Stimulated activated naive CD4-positive, alpha-beta T cell treated with Interleukin-2 at 50 U/mL for 16 hours (primary cell): ENCODE data around the gene CASK.
"Not testable (repeated sequence)": the region's sequence is repeated elsewhere in the genome, so short reads cannot be mapped to it uniquely, and the experiment has no call there.

ENCODE experiments used
- DNase-seq: peaks from one replicate; lab custom pipeline; 2025; lab: John Stamatoyannopoulos, UW

Gene CASK

GRCh38 chrX:41621222-41621723 is 302.1 kb downstream of the CASK start:
- DNase-seq: no peak

- DNase-seq: no peak
These were observed 304.1 kb downstream of the CASK start for GRCh38 chrX:41619221-41619620.

- DNase-seq: no peak
These were observed 306.4 kb downstream of the CASK start for GRCh38 chrX:41616935-41617334.

DNA sequence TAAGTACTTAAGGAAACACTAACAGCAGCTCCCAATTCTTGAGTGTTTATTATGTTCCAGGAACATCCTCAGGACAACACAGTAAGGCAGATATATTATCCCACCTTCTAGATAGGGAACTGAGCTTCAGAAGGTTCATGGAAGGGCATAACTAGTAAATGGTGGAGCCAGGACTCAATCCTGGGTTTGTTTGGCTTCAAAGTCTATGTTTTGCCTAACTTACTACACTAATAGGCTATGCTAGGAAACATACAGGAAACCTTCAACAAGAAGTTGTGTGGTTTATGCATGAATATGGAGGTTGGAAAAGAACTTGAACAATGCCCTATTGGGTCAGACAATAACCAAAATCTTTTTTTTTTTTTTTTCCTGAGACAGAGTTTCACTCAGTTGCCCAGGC is 307.1 kb downstream of the CASK start:
- no peak for DNase-seq

GRCh38 chrX:41608244-41608643 is 315.1 kb downstream of the CASK start:
- DNase-seq: no peak

GRCh38 chrX:41607264-41607832 is 316.0 kb downstream of the CASK start:
- no peak for DNase-seq

DNA sequence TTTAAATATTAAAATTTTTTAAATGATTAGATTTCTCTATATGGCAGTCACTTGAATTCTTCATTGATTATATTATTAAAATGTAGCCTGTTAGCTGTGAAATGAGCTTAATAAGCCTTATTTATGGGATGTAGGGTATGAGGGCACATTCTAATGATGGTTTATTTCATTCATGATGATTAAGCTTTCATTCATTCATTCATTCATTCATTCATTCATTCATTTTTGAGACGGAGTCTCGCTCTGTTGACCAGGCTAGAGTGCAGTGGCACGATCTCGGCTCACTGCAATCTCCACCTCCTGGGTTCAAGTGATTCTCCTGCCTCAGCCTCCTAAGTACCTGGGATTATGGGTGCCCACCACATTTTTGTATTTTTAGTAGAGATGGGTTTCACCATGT is 317.3 kb downstream of the CASK start:
- DNase-seq: not testable (repeated sequence)

DNA sequence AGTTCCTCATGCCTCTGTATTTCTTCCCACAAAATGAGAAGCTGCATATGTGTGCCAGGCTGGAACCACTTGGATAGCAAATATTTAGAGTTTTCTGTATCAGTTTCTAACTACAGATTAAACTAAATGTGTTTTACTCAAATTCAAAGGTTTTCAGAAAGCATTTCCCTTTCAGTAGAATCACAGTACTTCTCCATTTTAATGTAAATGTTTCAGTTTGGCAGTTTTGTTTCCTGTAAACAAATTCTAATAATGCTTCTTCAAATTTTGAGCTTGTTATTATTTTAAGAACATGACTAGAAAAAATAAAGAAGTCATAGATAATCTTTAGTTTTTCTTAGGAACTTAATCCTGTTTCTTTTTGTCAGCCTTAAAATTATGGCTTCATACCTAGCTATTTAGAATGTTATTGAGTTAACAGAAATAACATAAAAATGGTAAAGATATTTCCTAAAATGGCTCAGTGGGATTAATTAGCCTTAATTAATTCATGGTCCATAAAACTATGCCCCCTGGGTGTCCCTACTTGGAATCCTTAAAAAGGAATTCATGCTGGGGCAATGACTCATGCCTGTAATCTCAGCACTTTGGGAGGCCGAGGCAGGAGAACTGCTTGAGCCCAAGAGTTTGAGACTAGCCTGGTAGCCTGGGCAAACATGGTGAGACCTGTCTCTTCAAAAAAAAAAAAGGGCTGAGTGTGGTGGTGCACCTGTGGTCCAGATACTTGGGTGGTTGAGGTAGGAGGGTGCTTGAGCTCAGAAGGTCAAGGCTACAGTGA is 318.4 kb downstream of the CASK start:
- DNase-seq: no peak

GRCh38 chrX:41604177-41604576 is 319.2 kb downstream of the CASK start:
- DNase-seq: no peak

- DNase-seq: no peak
These were observed 319.8 kb downstream of the CASK start for GRCh38 chrX:41603596-41603995.

DNA sequence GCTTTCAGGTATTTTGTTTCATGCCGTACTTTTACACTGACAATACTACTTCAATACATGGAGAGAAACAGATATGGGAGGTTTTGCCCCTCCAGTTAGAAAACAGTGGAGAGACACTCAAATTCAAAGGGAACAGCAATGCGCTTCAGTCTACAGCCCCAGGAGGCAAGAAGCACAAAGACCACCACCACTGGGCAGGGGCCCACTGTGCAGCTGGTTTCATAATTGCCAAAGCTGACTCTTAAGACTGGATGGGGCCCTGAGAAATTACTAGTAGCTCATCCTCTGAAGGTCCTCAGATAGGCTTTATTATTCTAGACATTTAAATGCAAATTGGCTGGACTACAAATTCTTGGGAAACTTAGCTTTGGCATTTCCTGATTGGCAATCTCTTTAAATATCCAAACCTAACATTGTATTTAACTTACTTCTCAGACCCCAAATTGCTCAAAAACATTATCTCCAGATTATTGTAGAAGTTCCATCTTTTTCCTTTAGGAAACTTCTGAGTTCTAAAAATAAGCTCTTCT is 320.5 kb downstream of the CASK start:
- DNase-seq: no peak

DNA sequence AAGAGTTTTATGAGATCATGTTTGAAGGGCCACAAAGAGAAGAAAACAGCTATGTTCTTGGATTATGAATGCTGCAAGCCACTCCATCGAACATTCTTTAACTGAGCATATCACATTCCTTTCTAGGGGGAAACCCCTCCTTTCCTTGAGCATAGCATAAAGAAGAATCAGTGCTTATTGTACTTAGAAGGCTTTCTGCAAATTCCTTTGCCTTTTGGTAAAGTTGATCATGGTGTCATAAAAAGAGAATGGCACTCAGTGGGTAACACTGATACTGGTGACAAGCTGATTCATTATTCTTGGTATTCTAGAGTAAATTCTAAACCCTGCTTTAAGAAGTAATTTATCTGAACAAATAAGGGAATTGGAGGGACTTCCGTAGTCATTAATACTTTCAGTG is 323.1 kb downstream of the CASK start:
- no peak for DNase-seq

GRCh38 chrX:41599507-41599906 is 323.8 kb downstream of the CASK start:
- no peak for DNase-seq

- DNase-seq: no peak
These were observed 326.8 kb downstream of the CASK start for GRCh38 chrX:41596596-41596995.

DNA sequence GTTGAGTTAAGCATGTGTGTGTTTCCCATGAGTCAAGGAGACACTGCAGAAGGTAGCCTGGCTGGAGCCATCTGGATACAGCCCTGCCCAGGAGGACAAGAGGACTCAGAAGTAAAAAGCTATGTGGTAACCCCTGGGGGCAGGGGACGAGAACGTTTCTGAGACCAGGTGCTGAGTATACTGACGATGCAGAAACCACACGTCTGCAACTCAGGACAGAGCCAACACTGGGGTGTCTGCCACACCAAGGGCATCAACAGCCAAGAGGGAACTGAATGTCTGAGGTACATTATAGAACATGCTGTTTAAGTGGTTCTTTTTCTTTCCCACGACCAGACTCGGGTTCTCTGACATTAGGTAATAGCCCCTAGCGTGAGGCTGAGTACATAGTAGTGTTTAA is 328.7 kb downstream of the CASK start:
- DNase-seq: no peak

- no peak for DNase-seq
These were observed 331.4 kb downstream of the CASK start for GRCh38 chrX:41591906-41592305.

DNA sequence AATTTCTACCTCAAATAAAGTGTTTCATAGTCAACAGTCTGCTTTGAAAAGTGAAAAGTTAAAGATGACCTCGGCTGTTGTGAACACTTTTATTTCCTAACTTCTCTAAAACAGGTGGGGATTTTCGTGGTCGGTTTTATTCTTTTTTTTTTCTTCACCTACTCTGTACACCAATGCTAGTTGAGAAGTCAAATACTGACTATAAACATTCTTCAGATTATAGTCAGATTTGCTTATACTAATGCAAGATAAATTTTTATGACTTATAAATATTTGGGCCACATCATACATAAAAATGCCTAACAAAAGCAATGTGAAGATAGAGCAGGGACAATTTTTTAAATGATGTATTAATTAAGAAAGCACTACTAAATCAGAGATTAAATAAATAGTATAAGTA is 332.7 kb downstream of the CASK start:
- DNase-seq: no peak

GRCh38 chrX:41589634-41590270 is 333.6 kb downstream of the CASK start:
- no peak for DNase-seq

DNA sequence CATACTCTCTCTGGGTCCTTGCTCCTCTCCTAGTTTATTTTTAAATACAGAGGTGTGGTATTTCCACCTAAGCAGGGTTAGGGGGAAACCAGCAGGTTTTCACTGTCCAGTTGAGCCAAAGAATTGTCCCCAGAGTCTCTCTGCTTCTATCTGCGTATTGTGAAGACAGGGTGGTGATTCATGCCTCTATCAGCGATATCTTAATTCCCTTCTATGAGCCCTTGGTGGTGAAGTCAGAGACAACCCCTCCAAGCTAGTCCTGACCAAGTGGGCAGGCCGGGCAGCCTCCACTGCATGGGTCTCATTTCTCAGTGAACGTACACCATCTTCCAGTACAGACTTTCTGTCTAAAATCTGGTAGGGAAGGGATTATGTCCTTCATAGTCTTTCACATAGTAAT is 335.1 kb downstream of the CASK start:
- no peak for DNase-seq

GRCh38 chrX:41580423-41581064 is 342.8 kb downstream of the CASK start:
- no peak for DNase-seq

- no peak for DNase-seq
These were observed 359.5 kb downstream of the CASK start for GRCh38 chrX:41563876-41564275.

- peak; percentile 15 for DNase-seq
These were observed 362.3 kb downstream of the CASK start for GRCh38 chrX:41561045-41561444.
